ENCODE results near the gene ARHGEF19. TPM values are rescaled to one million over a fixed set of nuclear protein-coding genes. Genes with fewer than 3 reads are reported as not detected.
A peak's percentile ranks its signal among the peaks of the same experiment; 100 is the strongest.

Gene ARHGEF19
- total RNA-seq, 4 donors from 2014 or later, result 11.9 to 32.3 (median 17.5) TPM

DNA sequence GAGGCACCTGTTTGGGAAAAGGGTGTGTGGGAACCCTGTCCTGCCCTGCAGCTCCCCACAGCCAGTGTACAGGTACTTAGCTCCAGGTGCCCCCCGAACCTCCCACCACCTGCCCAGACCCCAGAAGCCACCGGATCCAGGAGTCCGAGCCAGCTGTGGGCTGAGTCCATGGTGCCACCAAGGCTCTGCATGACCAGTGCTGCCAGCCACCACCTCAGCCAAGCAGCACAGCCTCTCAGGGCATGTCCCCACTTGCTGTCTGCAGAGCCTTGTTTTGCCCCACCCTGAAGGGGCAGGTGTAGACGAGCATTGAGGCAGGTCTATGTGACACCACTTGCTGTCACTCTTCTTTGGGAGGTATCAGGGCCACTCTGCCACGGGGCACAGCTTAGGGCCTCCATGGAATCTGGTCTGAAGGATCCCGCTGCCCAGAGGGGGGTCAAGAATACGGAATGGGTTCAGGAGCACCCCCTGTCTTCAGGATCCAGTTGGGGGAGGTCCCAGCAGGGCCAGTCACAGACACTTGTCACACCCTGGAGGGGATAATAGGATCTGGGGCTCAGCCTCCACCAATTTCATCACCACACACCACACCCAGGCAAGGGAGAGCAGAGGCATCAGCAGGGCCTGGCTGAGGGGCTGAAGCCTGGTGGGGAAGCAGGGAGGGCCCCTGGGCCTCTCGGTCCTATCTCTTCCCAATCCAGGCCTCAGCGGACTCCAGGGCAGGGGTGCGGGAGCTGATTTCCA is 27.7 kb downstream of the ARHGEF19 start:
- intact Hi-C loops (cut with DNase I), result no loop called here
- Histone ChIP-seq H3K36me3 (no peaks in the 10 kb centered on the region), H3K4me1 (peaks cover 18 to 55% of the 10 kb centered on the region in 2 donors), H3K9me3 (no peaks in the 10 kb centered on the region), H3K4me3 (replicated peaks in 1 of 3) (no peak overlapping the region), H3K27ac (no peak overlapping the region), H3K27me3 (no peaks in the 10 kb centered on the region)
- TF ChIP-seq, protein P1, sequence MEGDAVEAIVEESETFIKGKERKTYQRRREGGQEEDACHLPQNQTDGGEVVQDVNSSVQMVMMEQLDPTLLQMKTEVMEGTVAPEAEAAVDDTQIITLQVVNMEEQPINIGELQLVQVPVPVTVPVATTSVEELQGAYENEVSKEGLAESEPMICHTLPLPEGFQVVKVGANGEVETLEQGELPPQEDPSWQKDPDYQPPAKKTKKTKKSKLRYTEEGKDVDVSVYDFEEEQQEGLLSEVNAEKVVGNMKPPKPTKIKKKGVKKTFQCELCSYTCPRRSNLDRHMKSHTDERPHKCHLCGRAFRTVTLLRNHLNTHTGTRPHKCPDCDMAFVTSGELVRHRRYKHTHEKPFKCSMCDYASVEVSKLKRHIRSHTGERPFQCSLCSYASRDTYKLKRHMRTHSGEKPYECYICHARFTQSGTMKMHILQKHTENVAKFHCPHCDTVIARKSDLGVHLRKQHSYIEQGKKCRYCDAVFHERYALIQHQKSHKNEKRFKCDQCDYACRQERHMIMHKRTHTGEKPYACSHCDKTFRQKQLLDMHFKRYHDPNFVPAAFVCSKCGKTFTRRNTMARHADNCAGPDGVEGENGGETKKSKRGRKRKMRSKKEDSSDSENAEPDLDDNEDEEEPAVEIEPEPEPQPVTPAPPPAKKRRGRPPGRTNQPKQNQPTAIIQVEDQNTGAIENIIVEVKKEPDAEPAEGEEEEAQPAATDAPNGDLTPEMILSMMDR (IDR thresholded peaks at IDR 0.05), result no peak
- TF ChIP-seq POLR2A (IDR thresholded peaks at IDR 0.05), result no peak
- whole genome bisulfite sequencing, 2 donors, result 86 to 89% methylated on average over 6 of the region's 10 CpGs
- DNase-seq, result no peak

DNA sequence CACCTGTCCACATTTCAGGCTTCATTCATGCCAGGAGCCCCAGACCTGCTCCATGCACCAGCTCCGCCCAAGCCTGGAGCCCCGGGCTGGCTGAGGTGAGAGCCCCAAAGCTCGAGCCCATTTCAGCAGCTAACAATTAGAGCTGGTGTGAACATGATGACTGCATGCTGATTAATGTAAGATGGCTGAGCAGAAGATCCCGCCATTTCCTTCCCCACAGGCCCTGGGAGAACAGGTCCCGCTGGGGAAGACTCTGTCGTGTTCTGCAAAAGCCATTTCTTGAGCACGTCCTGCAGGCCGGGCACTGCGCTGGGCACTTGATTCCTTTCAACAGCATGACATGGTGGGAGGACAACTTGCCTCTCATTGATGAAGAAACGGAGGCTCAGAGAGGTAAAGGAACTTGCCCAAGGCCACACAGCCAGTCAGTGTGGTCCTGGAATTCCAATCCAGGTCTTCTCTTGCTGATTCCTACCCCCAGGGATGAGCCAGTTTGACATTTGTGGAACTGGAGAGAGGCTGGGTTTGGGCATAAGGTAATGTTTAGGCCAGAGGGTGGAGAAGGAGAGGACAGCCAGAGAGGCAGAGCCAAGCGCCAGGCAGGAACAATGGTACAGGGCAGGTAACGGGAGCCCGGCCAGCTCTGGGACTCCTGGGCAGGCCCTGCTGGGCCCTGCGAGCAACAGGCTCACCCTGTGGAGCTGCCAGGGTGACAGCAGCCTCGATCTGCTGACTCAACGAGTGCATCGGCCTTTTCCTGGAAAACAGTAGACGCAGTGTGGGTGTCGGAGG is 28.5 kb downstream of the ARHGEF19 start:
- Histone ChIP-seq H3K4me1 (peaks cover 11 to 47% of the 10 kb centered on the region in 2 donors), H3K36me3 (no peaks in the 10 kb centered on the region), H3K4me3 (replicated peaks in 1 of 3) (no peak overlapping the region), H3K9me3 (no peaks in the 10 kb centered on the region), H3K27me3 (no peaks in the 10 kb centered on the region), H3K27ac (peak overlapping the region in 2 of 3 donors; percentile 43 to 56)
- TF ChIP-seq POLR2A (IDR thresholded peaks at IDR 0.05), result no peak
- TF ChIP-seq, protein P1 (IDR thresholded peaks at IDR 0.05), result no peak
- 81 to 88% methylated on average over 14 to 18 of the region's 19 CpGs for WGBS, 2 donors
- no peak for DNase-seq
- intact Hi-C loops (cut with DNase I), result no loop called here

DNA sequence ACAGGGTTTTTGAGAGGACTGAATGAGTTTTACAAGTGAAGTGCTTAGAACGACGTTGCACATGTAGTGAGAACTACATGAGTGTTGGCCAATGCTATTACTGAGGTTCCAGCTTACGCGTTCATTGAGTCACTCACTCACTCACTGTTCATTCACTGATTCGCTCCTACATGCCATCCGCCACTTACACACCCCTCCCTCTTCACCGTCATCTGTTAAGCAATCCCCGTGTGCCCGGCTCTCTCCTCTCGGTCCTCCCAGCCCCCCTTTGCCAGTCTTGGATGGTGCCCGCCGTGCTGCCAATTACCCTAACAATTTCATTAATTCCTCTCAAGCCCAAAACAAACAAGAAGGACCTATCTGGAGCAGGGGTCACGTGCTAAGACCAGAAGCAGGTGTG is 29.3 kb downstream of the ARHGEF19 start:
- intact Hi-C loops (cut with DNase I), result no loop called here
- peak overlapping the region in 2 of 3 donors; percentile 43 to 56 for H3K27ac ChIP-seq
- 37% methylated on average over 13 of the region's 13 CpGs for WGBS, 2 donors
- H3K9me3 ChIP-seq, result no peaks in the 10 kb centered on the region
- no peak for TF ChIP-seq POLR2A (IDR thresholded peaks at IDR 0.05)
- TF ChIP-seq, protein P1 (IDR thresholded peaks at IDR 0.05), result no peak
- H3K4me1 ChIP-seq, result peaks cover 10 to 39% of the 10 kb centered on the region in 2 donors
- no peaks in the 10 kb centered on the region for H3K27me3 ChIP-seq
- H3K4me3 ChIP-seq (replicated peaks in 1 of 3), result no peak overlapping the region
- DNase-seq, result peak; percentile 73 to 81
- H3K36me3 ChIP-seq, result no peaks in the 10 kb centered on the region

- TF ChIP-seq, protein P1 (IDR thresholded peaks at IDR 0.05), result no peak
- no peak for TF ChIP-seq POLR2A (IDR thresholded peaks at IDR 0.05)
- H3K36me3 ChIP-seq, result no peaks in the 10 kb centered on the region
- H3K27ac ChIP-seq, result peak overlapping the region; percentile 80 to 92 (median 87)
- no peaks in the 10 kb centered on the region for H3K9me3 ChIP-seq
- intact Hi-C loops (cut with DNase I), result no loop called here
- peak; percentile 48 to 58 for DNase-seq
- 65 to 71% methylated on average over 15 to 17 of the region's 18 CpGs for WGBS, 2 donors
- peaks cover 8 to 39% of the 10 kb centered on the region in 2 donors for H3K4me1 ChIP-seq
- H3K27me3 ChIP-seq, result no peaks in the 10 kb centered on the region
- H3K4me3 ChIP-seq (replicated peaks in 1 of 3), result no peak overlapping the region
Measured at GRCh38 chr1:16181887-16182719, 30.3 kb downstream of the ARHGEF19 start.

Data from thyroid gland (tissue), 4 donors.